HCEC 1CT (cell line): ENCODE results near the gene DDX28.
"Not testable (repeated sequence)": the region's sequence is repeated elsewhere in the genome, so short reads cannot be mapped to it uniquely, and the experiment has no call there.

Experiments
- DNase-seq: peaks from one replicate; pipeline ENCODE4 v3.0.0-alpha.2; 2017

DDX28 gene

GRCh38 chr16:68035227-68035626, 12.2 kb upstream of the DDX28 start:
- no peak for DNase-seq

DNA sequence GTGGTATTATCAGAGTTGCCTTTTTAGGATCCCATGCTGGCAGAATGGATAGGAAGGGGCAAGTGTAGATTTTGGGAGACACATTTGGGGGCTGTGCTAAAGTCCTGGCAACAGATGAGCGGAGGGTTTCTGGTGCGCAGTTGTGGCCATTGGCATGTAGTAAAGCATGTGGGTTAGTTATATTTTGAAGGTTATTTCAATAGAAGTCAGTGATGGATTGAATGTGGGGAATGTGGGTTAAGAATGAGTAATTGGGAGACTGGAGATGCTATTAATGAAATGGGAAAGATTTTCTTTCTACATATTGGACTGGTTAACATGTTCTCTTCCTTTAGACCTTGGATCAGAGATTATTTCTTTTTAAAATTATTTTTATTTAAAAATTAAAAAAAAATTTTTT, 10.1 kb upstream of the DDX28 start:
- no peak for DNase-seq

DNA sequence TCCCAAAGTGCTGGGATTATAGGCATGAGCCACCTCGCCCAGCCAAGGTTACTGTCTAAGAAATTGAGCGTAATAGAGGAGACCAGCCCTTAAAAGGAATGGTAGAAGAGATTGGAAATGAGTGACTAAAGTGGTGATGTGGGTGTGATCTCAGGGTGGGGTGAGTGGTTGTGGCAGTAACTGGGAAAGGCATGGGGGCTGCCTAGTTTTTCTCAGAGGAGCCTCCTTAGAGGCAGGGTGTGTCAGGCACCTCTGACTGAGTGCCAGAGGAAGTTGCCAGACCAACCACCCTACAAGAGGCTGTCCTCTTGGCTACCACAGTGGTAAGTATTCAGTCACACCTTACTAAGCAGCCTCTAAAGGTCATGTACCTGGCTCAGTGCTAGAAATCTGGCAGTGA, 8.9 kb upstream of the DDX28 start:
- peak; percentile 28 for DNase-seq

- DNase-seq, result peak; percentile 66
Observed at GRCh38 chr16:68030108-68030507, 7.1 kb upstream of the DDX28 start.

- no peak for DNase-seq
Observed at GRCh38 chr16:68028996-68029395, 6.0 kb upstream of the DDX28 start.

GRCh38 chr16:68022278-68022727, 729 bp downstream of the DDX28 start:
- no peak for DNase-seq

- DNase-seq, result no peak
Observed at GRCh38 chr16:68021490-68021889, 1.5 kb downstream of the DDX28 start.

- DNase-seq, result no peak
Observed at GRCh38 chr16:68019167-68019680, 3.8 kb downstream of the DDX28 start.

DNA sequence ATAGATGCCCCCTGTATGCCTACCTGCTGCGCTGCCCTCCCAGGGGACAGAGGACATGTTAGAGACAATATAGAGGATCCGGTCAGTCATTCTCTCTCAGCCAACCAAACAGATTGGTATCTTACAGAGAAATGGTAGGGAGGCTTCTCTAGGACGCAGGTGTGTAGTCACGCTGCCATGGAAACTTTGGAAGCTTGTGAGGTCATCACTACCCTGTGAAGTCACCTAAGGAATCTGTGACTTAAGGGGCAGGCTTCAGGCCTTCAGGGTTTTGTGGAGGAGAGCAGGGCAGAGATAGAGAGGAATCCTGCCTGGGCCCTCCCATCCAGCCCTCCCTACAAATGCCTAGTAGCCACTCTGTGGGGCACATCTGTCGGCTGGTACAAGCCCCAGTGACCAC, 7.4 kb downstream of the DDX28 start, which contains the start of gene DPEP2NB:
DPEP2NB (minus strand) TSS at position 231 of the 400 bp plus-strand sequence; CDS start at position 90, 141 bp downstream.
- no peak for DNase-seq

GRCh38 chr16:68013440-68013839, 9.6 kb downstream of the DDX28 start:
- no peak for DNase-seq

GRCh38 chr16:68009872-68010271, 13.2 kb downstream of the DDX28 start:
- not testable (repeated sequence) for DNase-seq

GRCh38 chr16:68009157-68009735, 13.8 kb downstream of the DDX28 start:
- no peak for DNase-seq

DNA sequence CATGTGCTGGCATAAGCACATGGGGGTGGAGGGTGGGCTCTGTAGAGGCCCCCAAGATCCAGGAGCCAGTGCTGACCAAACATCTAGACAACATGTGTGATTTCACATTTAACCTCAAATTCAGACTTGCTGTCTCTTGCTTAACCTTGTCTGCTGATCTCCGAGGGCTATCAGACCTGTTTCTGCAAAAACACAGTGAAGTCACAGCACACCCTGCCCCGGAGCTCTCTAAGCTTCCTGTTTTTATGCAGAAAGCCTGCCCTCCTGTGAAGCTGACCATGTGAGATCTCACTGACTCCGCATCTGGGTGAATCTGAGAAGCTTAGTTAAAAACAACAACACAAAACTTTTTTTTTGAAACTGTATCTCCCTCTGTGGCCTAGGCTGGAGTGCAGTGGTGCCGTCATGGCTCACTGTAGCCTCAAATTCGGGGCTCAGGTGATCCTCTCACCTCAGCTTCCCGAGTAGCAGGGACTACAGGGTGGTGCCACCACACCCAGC, 17.2 kb downstream of the DDX28 start:
- DNase-seq, result no peak

GRCh38 chr16:68005211-68005610, 17.8 kb downstream of the DDX28 start:
- DNase-seq, result no peak

GRCh38 chr16:68003031-68003430, 20.0 kb downstream of the DDX28 start:
- DNase-seq, result no peak

DNA sequence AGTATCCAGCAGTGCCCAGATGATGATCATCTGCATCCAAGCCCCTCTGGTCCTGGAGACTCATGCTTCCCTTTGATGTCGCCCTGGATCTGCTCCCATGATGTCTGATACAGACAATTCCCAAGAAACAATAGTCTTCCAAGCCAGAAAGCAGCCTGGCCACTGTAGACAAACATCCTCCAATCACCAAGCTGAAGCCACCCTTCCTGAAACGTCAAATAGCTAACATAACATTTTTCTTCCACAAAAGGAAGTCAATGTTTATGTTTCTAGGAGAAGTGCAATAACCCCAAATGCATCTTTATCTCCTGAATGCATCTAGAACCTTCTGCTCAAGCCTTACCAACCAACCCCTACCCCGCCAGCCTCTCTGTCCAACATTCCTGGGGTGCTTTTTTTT, 22.6 kb downstream of the DDX28 start:
- DNase-seq, result no peak

- no peak for DNase-seq
Observed at GRCh38 chr16:67999985-68000384, 23.0 kb downstream of the DDX28 start.

DNA sequence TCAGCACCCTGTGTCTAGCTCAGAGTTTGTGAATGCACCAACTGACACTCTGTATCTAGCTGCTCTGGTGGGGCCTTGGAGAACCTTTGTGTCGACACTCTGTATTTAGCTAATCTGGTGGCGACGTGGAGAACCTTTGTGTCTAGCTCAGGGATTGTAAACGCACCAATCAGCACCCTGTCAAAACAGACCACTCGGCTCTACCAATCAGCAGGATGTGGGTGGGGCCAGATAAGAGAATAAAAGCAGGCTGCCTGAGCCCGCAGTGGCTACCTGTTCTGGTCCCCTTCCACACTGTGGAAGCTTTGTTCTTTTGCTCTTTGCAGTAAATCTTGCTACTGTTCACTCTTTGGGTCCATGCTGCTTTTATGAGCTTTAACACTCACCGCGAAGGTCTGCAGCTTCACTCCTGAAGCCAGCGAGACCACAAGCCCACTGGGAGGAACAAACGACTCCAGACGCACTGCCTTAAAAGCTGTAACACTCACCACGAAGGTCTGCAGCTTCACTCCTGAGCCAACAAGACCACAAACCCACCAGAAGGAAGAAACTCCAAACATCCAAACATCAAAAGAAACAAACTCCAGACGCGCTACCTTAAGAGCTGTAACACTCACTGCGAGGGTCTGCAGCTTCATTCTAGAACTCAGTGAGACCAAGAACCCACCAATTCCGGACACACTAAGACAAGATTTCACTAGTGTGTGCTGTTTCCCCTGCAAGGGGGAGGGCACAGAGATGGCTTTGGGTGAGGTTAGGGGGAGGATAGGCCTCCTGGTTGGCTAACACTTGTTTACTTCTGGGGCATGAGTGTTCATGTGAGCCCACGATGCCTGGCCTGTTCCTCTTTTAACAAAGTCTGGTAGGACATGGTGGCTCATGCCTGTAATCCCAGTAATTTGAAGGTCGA, 24.0 kb downstream of the DDX28 start, which contains the start of gene DPEP2:
DPEP2 (minus strand) TSS at position 706 of the 910 bp plus-strand sequence. CDS start 6,272 bp downstream, outside the sequence.
- not testable (repeated sequence) for DNase-seq

DNA sequence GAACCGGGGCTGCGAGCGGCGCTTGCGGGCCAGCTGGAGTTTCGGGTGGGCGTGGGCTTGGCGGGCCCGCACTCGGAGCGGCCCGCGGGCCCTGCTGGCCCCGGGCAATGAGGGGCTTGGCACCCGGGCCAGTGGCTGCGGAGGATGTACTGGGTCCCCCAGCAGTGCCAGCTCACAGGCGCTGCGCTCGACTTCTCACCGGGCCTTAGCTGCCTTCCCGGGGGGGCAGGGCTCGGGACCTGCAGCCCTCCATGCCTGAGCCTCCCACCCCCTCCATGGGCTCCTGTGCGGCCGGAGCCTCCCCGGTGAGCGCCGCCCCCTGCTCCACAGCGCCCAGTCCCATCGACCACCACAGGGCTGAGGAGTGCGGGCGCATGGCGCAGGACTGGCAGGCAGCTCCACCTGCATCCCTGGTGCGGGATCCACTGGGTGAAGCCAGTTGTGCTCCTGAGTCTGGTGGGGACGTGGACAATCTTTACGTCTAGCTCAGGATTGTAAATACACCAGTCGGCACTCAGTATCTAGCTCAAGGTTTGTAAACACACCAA, 24.7 kb downstream of the DDX28 start:
- DNase-seq, result not testable (repeated sequence)

DNA sequence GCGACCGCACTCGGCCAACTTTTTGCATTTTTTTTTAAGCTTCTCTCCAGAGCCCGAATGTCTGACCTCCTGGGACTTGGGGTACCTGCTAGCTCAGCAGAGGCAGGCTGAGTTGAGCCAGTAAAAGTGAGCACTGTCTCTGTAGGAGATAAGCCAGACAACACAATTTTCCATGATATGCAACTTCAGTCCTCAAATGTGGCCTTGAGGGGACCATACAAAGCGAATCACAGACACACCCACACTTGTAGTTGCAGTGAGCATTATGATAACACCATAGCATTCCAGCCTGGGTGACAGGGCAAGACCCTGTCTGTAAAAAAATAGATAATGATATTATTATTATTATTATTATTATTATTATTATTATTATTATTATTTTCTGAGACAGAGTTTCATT, 26.4 kb downstream of the DDX28 start:
- DNase-seq, result no peak

DNA sequence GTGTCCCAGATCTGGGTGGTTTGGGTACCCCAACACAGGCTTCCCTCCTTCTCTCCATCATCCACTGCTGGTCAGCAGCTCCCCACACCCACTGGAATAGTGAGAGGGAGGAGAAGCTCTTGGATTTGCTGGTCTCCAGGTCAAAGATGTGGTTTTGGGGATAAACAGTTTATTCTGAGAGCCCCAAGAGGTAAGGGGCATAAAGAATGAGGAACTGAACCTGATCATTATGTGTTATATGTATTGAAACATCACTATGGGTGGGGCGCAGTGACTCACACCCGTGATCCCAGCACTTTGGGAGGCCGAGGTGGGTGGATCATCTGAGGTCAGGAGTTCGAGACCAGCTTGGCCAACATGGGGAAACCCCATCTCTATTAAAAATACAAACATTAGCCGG, 27.6 kb downstream of the DDX28 start:
- DNase-seq, result no peak

- DNase-seq, result not testable (repeated sequence)
Observed at GRCh38 chr16:67994040-67994408, 29.0 kb downstream of the DDX28 start.
